SJSA1 (cell line): Measurements from ENCODE around the gene CBFB. TPM values are rescaled to one million over a fixed set of nuclear protein-coding genes. Genes with fewer than 3 reads are reported as not detected.
A peak's percentile ranks its signal among the peaks of the same experiment; 100 is the strongest.

Experiments
- DNase-seq, 2 experiments: peaks; one replicate each; pipeline ENCODE4 v3.0.0-alpha.2; 2015 to 2020; ENCODE audit warnings: low spot score in 2 of 2, low read depth in 1 of 2
- H3K27ac ChIP-seq: fragments of 250-450 bp; sonication (Bioruptor Pico); 2 replicates; pipeline ENCODE4 v1.5.1; 2020; ENCODE audit warnings: mild to moderate bottlenecking, moderate library complexity
- H3K27me3 ChIP-seq: fragments of 250-450 bp; sonication (Bioruptor Pico); replicated peaks from 2 replicates; pipeline ENCODE4 v1.5.1; 2020; ENCODE audit warnings: mild to moderate bottlenecking, moderate library complexity
- H3K36me3 ChIP-seq: fragments of 250-450 bp; sonication (Bioruptor Pico); 2 replicates; pipeline ENCODE4 v1.5.1; 2020; ENCODE audit warnings: mild to moderate bottlenecking
- H3K4me1 ChIP-seq: fragments of 250-450 bp; sonication (Bioruptor Pico); replicated peaks from 2 replicates; pipeline ENCODE4 v1.6.1; 2021; ENCODE audit warnings: mild to moderate bottlenecking
- H3K4me3 ChIP-seq: fragments of 250-450 bp; sonication (Bioruptor Pico); 2 replicates; pipeline ENCODE4 v1.5.1; 2020; ENCODE audit warnings: mild to moderate bottlenecking
- H3K9me3 ChIP-seq: fragments of 250-450 bp; sonication (Bioruptor Pico); replicated peaks from 2 replicates; pipeline ENCODE4 v1.5.1; 2020; ENCODE audit warnings: mild to moderate bottlenecking
- total RNA-seq: library from RNA; depleted of rRNA; stranded (reverse); fragments of >200 nt; shearing (Covaris generic); gene quantifications from 2 replicates; pipeline ENCODE4 v1.2.3, GENCODE V29; 2014

CBFB gene
- total RNA-seq, 1 experiment from 2014 or later = 170 TPM

DNA sequence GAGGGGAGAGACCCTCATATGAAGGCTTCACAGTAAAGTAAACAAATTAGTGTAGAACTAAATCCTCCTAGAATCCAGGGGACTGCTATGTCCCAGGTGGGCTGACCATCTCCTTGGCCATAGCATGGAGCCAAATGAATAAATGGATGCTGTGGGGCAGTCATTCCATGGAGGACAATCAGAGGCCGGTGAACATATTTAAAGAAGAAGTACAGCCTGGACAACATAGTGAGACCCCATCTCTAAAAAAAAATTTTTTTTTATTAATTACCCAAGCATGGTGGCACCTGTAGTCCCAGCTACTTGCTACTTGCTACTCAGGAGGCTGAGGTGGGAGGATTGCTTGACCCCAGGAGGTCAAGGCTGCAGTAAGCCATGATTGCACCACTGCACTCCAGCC, 5.3 kb upstream of the CBFB start:
- Histone ChIP-seq H3K36me3 (no peaks in the 10 kb centered on the region), H3K27me3 (no peaks in the 10 kb centered on the region), H3K4me1 (peaks cover 12% of the 10 kb centered on the region), H3K27ac (no peak overlapping the region), H3K4me3 (no peak overlapping the region), H3K9me3 (no peaks in the 10 kb centered on the region)
- peak in 1 of 2 experiments; percentile 9 for DNase-seq

DNA sequence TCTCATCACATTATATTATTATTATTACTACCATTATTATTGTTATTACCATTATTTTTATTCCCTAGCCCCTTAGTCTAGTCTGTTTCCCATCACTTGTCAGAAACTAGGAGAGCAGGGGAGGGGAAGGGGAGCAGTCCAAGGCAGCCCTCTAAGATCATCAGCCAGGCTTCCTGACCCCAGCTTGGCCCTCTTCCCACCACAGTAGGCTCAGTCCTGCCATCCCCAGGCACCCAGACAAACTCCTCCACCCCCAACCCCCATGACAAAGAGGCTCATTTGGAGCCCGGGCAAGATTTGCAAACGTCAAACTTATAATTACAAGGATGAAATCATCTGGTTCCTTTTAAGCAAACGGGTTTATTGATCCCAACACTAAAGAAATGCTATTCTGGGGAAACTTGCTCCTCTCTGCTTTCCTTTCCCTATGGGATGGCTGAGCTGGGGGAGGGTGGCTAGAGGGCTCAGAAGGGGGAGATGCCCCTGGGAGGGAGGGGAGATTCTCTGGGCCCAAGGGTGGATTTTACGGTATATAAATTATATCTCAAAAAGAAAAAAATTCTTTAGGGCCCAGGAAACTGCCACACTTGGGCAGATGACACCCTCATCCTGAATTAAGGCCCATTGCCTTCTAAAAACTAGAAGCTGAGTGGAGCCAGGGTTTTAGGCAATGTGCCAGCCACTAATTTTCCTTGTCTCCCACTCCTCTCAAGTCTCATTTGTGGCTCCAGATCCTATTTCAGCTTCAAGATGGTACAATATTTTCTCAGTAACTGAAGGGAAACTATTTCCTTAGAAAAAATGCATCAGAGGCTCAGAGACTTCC, 4.4 kb upstream of the CBFB start:
- Histone ChIP-seq H3K27ac (no peak overlapping the region), H3K27me3 (no peaks in the 10 kb centered on the region), H3K4me3 (no peak overlapping the region), H3K9me3 (no peaks in the 10 kb centered on the region), H3K4me1 (peaks cover 13% of the 10 kb centered on the region), H3K36me3 (peaks cover 6% of the 10 kb centered on the region)
- DNase-seq = peak in 1 of 2 experiments; percentile 31

DNA sequence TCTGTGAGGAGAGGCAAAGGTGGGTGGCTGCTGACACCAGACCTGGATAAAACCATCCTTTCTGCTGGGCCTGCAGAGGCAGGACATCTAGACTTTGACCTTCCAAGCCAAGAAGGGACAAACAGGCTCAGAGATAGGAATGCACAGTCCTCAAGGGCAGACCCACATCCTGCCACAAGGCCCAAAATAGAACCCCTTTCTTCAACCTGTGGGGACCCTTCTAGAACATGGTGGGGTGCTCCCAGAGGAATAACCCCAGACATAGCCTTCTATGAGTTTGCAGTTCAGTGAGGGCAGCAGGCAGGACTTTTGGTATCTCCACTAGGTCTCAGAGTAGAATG, 3.8 kb upstream of the CBFB start:
- DNase-seq = peak in 1 of 2 experiments; percentile 16
- Histone ChIP-seq H3K27ac (no peak overlapping the region), H3K36me3 (peaks cover 12% of the 10 kb centered on the region)

DNA sequence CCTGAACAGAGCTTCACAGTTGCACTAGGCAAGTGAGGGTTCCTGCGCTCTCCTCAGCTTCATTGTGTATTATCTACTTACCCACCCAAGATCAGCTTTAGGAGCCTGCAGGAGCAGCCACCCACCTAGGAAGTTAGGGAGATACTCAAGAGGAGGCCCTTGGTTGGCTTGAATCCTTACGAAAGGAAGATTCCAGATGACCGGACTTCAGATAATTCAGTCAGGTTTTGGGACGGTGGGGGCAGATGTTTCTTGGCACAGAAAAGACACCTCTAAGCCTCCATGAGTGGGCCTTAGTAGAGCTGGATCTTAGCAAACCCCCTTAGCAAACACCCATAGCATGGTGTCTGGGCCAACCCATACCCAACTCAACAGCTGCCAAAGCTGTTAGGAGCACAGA, 2.4 kb upstream of the CBFB start:
- H3K36me3 ChIP-seq = peaks cover 22% of the 10 kb centered on the region
- no peaks in the 10 kb centered on the region for H3K27me3 ChIP-seq
- DNase-seq = peak in 1 of 2 experiments; percentile 10
- H3K4me3 ChIP-seq = no peak overlapping the region
- H3K9me3 ChIP-seq = no peaks in the 10 kb centered on the region
- no peak overlapping the region for H3K27ac ChIP-seq
- peaks cover 16% of the 10 kb centered on the region for H3K4me1 ChIP-seq

More for the DNA sequence above, 3.8 kb upstream of the CBFB start:
- no peaks in the 10 kb centered on the region for H3K9me3 ChIP-seq
- no peak overlapping the region for H3K4me3 ChIP-seq
- H3K27me3 ChIP-seq = no peaks in the 10 kb centered on the region
- H3K4me1 ChIP-seq = peaks cover 13% of the 10 kb centered on the region

DNA sequence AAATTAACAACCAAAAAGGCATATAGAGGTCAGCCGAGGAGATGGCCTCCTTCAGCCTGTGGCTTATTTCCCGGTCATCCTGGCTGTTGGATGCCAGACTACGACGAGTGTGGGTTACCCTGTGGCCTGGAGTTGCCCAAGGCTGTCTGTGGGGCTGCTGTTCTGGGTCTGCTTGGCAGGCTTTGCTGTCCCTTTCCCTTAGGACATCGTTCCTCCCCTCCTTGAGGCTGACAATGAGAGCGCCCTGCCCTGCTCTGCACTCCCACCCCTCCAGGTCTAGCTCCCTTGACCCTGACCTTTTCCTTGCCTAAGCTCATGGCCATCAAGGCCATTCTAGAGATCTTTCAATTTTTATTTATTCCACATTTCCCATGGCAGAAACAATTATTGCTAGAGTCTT, 1.9 kb upstream of the CBFB start:
- H3K9me3 ChIP-seq = no peaks in the 10 kb centered on the region
- H3K36me3 ChIP-seq = peaks cover 26% of the 10 kb centered on the region
- H3K27ac ChIP-seq = no peak overlapping the region
- H3K4me1 ChIP-seq = peaks cover 16% of the 10 kb centered on the region
- H3K4me3 ChIP-seq = no peak overlapping the region
- H3K27me3 ChIP-seq = no peaks in the 10 kb centered on the region
- DNase-seq = peak in 1 of 2 experiments; percentile 23

DNA sequence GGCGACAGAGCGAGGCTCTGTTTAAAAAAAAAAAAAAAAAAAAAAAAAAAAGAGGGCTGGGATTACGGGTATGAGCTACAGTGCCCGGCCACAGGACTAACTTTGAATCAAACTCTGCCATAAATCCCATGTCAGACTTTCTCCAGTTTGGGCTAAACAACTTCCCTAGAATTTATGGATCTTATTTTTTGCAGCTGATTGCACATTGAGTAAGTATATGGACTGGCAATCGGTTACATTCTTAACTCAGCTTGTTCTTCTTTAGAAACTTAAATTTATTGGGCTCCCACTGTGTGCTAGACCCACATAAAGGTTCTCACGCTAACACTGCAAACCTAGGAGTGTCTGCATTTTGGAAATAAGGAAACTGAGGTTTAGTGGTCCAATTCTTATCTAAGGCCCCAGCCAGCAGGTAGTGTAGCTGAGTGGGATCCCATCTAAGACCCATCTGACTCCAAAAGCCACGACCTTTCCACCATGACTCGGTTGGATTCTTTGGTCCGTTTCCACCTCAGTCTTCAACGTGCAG, 718 bp upstream of the CBFB start:
- peak overlapping the region; percentile 94 for H3K27ac ChIP-seq
- H3K9me3 ChIP-seq = no peaks in the 10 kb centered on the region
- peaks cover 38% of the 10 kb centered on the region for H3K36me3 ChIP-seq
- no peak for DNase-seq
- H3K4me1 ChIP-seq = peaks cover 16% of the 10 kb centered on the region
- H3K27me3 ChIP-seq = no peaks in the 10 kb centered on the region
- peak overlapping the region; percentile 100 for H3K4me3 ChIP-seq

DNA sequence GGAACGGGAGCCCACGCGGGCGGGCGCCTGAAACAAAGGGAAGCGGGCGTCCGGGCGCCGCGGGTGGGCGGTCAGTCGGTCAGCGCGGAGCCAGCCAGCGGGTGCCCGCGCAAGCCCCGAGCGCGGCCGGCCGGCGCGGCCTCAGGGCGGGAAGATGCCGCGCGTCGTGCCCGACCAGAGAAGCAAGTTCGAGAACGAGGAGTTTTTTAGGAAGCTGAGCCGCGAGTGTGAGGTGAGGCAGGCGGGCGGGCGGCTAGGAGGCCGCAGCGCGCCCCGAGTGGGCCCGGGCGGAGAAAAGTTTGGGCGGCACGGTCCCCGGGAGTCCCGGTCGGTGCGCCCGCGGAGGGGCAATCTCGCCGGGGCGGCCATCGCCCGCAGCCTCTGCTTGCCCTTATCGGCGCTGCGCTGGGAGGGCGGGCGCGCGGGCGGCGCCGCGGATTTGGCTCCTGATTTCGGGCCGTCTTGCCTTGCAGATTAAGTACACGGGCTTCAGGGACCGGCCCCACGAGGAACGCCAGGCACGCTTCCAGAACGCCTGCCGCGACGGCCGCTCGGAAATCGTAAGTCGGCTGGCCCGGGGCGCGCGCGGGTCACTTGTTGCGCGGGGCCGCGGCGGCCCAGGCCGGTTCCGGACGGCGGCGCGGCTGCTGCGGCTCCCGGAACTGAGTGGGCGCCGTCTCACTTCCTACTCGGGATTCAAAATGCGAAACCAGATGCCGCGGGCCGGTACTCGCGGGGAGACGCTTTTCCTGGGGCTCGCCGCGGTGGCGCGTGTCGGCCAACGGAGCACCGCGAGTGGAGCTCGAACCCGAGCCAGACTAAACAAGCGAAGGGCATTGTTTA, 526 bp downstream of the CBFB start:
- Histone ChIP-seq H3K27me3 (no peaks in the 10 kb centered on the region), H3K27ac (peak overlapping the region; percentile 90), H3K4me1 (peaks cover 16% of the 10 kb centered on the region), H3K4me3 (peak overlapping the region; percentile 100), H3K9me3 (no peaks in the 10 kb centered on the region), H3K36me3 (peaks cover 45% of the 10 kb centered on the region)
- peak; percentile 50 to 76 for DNase-seq

DNA sequence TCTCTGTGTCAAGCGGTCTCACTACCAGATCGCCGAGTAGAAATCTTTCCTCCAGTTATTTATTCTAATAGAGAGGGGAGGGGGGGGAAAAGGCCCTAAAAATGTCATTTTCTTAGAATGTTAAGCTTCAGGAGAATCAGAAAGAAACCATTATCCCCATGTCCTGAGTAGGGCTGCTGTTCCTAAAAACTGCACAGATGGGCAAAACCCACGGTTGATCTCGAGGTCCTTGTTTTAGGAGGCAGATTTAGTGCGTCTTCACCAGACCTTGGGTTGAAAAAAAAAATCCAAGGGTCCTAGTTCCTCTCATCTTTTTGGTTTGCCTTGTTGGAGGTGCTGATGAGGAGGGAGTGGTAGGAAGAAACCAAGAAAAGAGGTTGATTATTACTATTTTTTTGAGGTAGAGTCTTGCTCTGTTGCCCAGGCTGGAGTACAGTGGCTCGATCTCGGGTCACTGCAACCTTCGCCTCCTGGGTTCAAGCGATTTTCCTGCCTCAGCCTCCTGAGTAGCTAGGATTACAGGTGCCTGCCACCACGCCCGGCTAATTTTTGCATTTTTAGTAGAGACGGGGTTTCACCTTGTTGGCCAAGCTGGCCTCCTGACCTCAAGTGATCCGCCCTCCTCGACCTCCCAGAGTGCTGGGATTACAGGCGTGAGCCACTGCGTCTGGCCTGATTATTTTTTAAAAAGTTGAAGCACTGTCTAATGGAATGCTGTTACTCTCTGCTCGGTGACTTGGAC, 1.4 kb downstream of the CBFB start:
- H3K4me1 ChIP-seq = peaks cover 16% of the 10 kb centered on the region
- H3K27me3 ChIP-seq = no peaks in the 10 kb centered on the region
- peak overlapping the region; percentile 100 for H3K4me3 ChIP-seq
- peak; percentile 53 to 61 for DNase-seq
- peak overlapping the region; percentile 90 for H3K27ac ChIP-seq
- no peaks in the 10 kb centered on the region for H3K9me3 ChIP-seq
- H3K36me3 ChIP-seq = peaks cover 54% of the 10 kb centered on the region

DNA sequence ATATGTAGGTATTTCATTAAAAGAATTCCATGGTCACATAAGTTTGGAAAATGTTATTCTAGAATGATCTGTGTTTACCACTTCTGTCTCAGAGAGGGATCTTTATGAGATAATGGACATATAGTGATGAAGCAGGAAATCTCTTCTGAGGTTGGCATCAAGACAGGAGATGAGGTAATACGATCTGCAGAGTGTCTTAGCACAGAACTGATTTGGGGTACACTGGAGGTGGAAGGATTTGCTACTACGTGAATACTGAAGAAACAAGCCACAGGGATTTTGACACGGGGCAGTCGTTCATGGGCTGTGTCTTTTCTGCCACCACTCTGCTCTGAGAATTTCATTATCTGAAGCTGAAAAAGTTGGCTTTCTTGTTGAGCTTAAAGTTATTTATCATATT, 5.5 kb downstream of the CBFB start:
- H3K27ac ChIP-seq = no peak overlapping the region
- no peaks in the 10 kb centered on the region for H3K9me3 ChIP-seq
- DNase-seq = peak in 1 of 2 experiments; percentile 13
- no peak overlapping the region for H3K4me3 ChIP-seq
- peaks cover 13% of the 10 kb centered on the region for H3K4me1 ChIP-seq
- peaks cover 78% of the 10 kb centered on the region for H3K36me3 ChIP-seq
- no peaks in the 10 kb centered on the region for H3K27me3 ChIP-seq

DNA sequence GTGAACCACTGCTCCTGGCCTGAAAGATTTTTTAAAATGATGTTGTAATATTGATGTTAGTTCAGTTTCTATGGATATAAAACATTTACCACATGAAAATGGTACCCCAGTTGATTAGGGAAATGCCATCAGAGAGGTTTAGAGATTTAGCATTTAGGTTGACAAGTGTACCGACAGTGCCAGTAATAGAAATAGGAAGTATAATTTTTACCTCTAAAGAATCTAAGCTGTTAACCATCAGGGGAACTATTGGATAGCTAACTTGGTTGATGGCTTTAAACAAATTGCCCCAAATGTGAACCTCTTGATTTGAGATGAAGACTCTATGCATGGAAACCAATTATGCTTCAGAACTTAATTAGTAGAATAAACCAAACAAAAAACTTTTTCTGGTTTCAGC, 6.4 kb downstream of the CBFB start:
- no peak for DNase-seq
- Histone ChIP-seq H3K9me3 (no peaks in the 10 kb centered on the region), H3K4me3 (no peak overlapping the region), H3K4me1 (peaks cover 12% of the 10 kb centered on the region), H3K36me3 (peaks cover 78% of the 10 kb centered on the region), H3K27me3 (no peaks in the 10 kb centered on the region), H3K27ac (no peak overlapping the region)

DNA sequence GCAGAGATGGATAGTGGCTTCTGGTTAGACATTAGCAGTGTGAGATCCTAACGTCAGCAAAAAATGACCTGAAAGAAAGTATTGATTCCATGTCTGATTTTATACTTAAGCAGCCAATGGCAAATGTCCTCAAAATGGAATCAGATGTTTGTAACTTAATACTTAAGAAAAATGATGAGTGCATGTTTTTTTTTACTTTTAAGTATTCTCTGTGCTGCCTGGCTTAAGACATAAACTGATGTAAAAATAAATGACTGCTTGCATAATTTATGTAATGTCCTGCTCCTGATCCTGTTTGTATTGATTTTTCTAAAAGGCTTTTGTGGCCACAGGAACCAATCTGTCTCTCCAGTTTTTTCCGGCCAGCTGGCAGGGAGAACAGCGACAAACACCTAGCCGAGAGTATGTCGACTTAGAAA, 7.4 kb downstream of the CBFB start:
- no peak overlapping the region for H3K27ac ChIP-seq
- DNase-seq = no peak

DNA sequence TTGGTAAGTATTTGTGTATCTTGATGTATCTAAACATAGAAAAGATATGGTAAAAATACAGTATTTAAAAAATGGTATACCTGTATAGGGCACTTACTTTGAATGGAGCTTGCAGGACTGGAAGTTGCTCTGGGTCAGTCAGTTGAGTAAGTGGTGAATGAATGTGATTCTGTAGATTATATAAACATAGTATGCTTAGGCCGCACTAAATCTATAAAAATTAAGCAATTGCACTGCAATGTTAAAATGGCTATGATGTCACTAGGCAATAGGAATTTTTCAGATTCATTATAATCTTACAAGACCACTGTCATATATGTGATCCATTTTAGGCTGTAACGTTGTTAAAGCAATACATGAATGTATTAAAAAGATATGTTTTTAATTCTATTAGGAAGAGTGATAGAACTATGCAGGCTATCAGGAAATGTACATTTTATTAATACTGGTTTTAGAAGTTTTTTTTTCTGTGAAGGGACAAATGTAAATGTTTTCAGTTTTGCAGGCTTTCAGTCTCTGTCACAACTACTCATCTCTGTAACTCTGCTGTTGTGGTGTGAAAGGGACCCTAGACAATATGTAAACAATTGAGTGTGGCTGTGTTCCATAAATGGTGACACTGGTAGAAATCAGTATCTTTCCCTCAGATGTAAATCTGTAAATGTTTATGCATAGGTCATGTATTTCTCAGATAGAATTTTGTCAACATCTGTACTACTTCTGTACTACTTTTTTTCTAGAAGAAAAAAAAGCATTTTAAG, 10.5 kb downstream of the CBFB start:
- peaks cover 81% of the 10 kb centered on the region for H3K36me3 ChIP-seq
- no peaks in the 10 kb centered on the region for H3K27me3 ChIP-seq
- no peaks in the 10 kb centered on the region for H3K9me3 ChIP-seq
- H3K4me1 ChIP-seq = peaks cover 8% of the 10 kb centered on the region; the same call in 1 of the 2 replicates
- H3K27ac ChIP-seq = no peak overlapping the region
- no peak for DNase-seq
- no peak overlapping the region for H3K4me3 ChIP-seq

More for the DNA sequence above, 7.4 kb downstream of the CBFB start:
- peaks cover 9% of the 10 kb centered on the region for H3K4me1 ChIP-seq
- H3K27me3 ChIP-seq = no peaks in the 10 kb centered on the region
- no peak overlapping the region for H3K4me3 ChIP-seq
- H3K9me3 ChIP-seq = no peaks in the 10 kb centered on the region
- peaks cover 81% of the 10 kb centered on the region for H3K36me3 ChIP-seq

DNA sequence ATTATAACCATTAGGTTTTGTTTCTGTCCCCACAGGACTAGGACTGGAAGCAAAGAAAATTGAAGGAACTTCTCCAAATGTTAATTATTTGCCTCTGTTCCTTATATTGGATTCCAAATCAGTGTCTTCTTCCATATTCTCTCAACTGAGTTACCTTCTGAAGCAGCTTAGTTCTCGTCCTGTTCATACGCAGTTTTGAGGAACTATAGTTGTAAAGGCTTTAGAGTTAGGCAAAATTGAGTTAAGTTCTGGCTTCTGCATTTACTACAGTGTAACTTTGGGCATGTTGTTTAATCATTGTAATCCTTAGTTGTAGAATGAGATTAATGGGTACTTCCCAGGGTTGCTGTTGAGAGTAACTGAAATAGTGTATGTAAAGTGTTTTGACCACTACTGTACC, 11.2 kb downstream of the CBFB start:
- Histone ChIP-seq H3K36me3 (peaks cover 77% of the 10 kb centered on the region), H3K27ac (no peak overlapping the region), H3K4me3 (no peak overlapping the region), H3K27me3 (no peaks in the 10 kb centered on the region), H3K4me1 (peaks cover 8% of the 10 kb centered on the region; the same call in 1 of the 2 replicates), H3K9me3 (no peaks in the 10 kb centered on the region)
- DNase-seq = no peak
